HG03108 (cell line): ENCODE results near the gene NSF.
"Not testable (repeated sequence)": the region's sequence is repeated elsewhere in the genome, so short reads cannot be mapped to it uniquely, and the experiment has no call there.

Experiments used
- ATAC-seq: cut with Tn5 transposase; IDR thresholded peaks from one replicate; pipeline ENCODE4 v1.9.1; 2021; ENCODE audit warnings: moderate library complexity; ENCODE audit not compliant: unreplicated experiment

The NSF gene

GRCh38 chr17:46751425-46751824, 161.0 kb downstream of the NSF start:
- ATAC-seq = no peak

- ATAC-seq = no peak
Observed at GRCh38 chr17:46753776-46754175, 163.3 kb downstream of the NSF start.

DNA sequence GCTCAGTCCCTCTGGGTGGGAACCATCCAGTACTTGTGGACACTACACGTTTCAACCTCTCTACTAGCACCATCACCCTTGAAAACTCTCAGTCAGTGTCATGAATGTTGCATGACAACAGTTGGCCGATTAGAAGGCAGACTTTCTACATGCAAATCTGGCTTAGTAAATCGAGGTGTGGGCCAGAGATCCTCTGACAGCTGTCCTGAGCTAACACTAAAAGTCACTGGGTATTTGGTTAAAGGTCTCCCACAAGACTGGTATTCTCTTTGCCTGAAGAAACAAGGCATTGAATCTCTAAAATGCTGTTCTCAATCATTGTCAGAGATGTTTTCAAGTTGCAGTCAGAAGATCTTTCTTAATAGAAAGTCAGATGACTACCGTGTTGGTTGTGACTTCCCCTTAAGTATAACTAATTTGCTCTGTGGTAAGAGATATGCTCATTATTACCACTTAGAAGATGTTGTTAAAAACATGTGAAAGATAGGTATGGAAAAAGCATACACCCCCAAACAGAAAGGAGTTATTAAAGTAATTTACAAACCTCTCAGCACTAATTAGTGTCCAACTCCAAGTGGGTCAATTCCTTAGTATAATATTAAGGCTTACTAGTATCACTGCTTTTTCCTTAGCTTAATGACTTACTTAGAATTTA, 165.7 kb downstream of the NSF start:
- no peak for ATAC-seq

DNA sequence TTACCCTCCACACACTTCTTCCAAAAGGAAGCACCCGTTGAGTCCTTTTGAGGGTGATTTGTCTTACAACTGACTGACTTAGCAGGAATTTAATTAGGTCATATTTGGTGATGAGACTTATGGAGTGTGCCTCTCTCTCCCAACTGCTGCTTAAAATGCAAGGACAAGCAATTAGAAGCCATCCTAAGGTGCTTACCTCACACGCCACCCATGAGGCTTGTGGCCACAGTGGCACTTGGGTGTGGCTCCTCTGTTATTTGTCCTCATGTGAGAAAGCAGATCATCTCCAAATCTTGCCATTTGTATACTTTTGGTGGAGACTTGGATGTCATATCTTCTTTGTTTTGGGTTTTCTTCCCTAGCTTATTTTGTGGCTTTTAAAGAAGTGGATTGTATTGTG, 166.4 kb downstream of the NSF start:
- no peak for ATAC-seq

GRCh38 chr17:46757588-46757987, 167.1 kb downstream of the NSF start:
- ATAC-seq = not testable (repeated sequence)

DNA sequence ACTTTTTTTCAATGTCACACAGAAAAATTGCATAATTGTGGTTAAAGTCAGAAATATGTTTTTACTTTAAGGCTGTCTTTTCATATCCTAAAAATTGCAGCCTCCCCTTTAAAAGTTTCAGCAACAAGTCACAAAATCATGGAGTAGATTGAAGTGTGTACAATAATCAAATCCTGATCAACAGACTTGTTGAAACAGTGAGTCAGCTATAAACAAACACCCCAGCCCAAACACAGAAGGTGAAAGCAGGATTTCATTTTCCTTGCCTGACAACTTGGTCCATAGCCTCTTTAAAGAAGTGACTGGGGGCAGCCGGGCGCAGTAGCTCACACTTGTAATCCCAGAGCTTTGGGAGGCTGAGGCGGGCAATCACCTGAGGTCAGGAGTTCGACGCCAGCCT, 168.1 kb downstream of the NSF start:
- ATAC-seq = no peak

DNA sequence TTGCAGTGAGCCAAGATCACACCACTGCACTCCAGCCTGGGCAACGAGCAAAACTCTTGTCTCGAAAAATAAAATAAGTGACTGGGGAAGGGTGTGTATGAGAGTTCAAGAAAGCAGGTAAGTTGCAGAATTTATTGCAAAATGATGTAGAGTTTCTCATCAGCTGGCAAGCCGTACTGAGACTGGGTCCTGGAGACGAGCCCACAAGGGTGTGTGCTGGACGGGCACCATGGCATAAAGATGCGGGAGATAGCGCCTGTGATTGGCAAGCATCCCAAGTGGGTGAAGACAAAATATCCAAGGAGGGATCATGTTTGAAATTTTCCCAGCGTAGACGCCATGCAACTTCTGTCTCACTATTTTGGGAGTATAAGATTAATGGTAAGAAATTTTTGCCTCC, 168.7 kb downstream of the NSF start:
- no peak for ATAC-seq

- ATAC-seq = no peak
Observed at GRCh38 chr17:46763416-46763815, 172.9 kb downstream of the NSF start.

GRCh38 chr17:46764000-46764708, 173.7 kb downstream of the NSF start:
- no peak for ATAC-seq

- no peak for ATAC-seq
Observed at GRCh38 chr17:46764709-46765401, 174.4 kb downstream of the NSF start.

GRCh38 chr17:46765453-46765852, 175.0 kb downstream of the NSF start:
- no peak for ATAC-seq

DNA sequence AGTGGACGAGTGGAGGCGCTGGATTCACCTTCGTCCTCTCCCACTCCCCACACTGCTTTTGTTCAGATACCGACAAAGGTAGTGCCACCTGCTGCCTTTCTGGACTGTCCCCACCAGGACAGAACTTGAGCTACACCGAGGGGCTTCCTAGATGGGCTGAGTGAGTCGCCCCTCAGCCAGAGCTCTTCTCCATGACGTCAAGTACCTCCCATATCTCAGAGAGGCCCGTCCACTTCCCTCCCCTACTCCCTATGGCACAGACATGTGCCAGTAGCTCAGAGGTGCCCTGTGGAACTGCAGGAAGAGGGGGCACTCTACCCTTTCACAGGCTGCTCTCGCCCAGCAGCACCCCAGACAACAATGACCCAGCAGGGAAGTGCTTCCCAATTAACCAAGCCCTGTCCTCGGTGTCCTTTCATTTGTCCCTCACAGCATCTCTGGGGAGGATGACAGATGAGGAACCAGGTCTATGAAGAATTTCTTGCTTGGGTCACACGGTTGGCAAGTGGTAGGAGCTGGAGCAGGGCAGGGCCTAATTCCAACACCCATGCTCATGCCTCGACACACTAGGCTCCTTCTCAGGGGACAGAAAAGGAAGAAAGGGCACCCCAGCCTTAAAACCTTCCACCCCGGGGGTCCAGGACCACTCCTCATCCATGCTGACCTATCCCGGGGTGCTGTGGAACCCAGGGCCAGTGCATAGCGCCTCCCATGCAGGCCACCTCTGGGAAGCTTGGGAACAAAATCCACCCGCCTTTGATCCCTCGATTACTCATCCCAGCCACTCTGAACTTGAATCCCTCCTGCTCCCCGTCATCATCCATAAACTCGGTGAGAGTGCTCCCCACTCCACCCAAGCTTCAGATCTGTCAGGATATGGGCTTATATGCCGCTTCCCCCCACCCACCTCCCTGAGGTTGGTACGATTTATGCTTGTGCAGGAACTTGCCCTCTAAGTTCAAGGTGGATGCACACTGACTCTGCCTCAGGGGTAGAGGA, 176.3 kb downstream of the NSF start:
- ATAC-seq = no peak

GRCh38 chr17:46768540-46768870, 178.0 kb downstream of the NSF start:
- no peak for ATAC-seq

DNA sequence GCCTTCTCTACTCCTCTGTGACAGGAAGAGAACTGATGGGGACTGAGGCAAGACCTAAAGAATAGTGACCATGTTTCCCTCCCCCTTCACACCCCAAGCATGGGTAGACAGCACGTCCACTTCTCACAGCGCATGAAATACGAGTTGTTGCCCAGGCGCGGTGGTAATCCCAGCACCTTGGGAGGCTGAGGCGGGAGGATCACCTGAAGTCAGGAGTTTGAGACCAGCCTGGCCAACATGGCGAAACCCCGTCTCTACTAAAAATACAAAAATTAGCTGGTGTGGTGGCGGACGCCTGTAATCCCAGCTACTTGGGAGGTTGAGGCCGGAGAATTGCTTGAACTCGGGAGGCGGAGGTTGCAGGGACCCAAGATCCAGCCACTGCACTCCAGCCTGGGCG, 178.4 kb downstream of the NSF start:
- ATAC-seq = not testable (repeated sequence)

DNA sequence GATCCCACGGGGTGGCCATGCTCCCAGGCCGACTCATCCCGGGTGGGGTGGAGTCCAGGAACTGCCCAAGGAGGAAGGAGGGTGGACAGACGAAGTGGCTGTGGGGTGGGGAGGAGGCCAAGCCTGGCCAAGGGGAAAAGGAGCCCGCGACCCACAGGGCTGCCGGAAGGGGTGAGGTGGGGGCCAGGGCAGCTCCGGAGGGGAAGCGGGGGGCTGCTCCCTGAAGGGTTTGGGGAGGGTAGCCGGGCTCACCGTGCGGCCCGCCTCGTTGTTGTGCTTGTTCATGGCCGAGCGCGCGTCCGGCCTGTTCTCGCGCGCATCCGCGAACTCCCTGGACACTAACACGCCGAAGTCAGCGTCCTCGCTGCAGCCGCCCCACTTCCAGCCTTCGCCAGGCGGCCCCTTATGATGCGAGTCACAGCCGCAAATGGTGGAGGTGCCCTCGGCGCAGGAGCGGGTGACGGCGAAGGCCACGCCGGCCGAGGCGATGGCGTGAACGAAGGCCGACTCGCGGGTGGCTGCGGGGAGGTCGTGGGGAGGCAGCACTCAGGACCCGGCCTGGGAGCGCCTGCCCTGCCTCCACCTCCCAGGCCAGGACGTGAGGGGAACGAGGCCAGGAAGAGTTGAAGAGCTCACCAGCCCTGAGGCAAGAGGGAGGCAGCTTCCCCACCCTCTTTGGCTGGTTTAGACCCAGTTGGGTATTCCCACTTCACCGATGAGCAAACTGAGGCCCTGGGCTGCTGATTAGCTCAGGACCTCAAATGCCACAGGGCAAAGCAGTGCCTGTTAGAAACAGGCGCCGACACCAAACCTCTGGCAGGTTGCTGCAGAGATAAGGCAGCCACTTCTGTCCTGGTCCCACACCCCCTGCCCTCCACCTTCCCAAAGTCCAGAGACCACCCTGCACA, 179.3 kb downstream of the NSF start:
- ATAC-seq = no peak

DNA sequence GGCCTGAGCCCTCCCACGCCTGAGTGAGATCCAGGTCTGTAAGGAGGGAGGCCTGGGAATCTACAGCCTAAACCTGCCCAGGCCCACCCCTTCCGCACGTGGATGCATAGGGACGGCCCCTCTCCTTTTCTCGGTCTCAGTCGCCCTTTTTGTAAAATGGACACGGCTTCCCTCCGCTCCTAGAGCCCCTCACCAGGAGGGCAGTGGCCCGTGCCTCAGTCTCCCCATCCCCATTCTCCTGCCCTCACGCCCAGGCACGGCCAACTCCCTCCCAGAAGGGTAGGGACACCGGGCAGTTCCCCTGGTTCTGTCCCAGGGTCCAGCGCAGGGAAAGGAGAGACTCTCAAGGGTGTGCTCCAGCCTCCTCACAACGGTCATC, 180.0 kb downstream of the NSF start:
- ATAC-seq = no peak

DNA sequence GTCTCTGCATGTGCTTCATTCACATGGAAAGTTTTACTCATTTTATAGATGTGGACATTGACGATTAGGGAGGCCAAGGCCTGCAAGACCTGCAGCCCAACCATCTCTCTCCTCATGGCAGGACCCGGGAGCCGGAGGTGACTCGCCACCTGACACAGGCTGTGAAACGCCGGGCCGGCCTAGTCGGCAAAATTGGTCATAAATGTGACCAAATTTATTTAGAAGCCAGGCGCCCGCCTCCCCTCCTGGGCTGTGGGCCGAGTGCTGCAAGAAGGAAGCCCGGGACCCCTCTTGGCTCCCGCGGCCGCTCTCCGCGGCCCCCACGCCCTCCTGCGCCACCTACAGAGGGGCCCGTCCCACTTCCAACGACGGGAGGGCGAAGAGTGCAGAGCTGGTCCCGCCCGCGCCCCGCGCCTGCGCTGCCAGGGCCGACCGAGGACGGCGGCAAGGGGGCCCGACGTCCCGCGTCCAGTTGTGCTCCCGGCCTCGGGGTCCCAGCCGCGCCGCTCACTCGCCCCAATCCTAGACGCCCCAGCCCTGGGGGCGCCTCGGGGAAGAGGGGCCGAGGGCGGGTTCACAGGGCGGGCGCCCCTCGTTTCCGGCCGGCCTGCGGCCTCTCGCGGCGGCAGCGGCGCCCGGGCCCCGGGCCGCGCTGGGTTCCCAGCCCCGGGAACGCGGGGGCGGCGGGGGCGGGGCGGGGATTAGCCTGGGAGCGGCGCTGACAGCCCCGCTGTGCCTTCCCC, 180.5 kb downstream of the NSF start:
- no peak for ATAC-seq

GRCh38 chr17:46771561-46772474, 181.3 kb downstream of the NSF start:
- no peak for ATAC-seq
